ENCODE data around the gene PLCG2. TPM values are rescaled to one million over a fixed set of nuclear protein-coding genes. Genes with fewer than 3 reads are reported as not detected.

The PLCG2 gene
- polyA plus RNA-seq, 3 donors = 2.0 to 16.2 (median 8.4) TPM

Other genes with a start within 250 kb of the PLCG2 start
- 1 to 10 TPM in 1 of 3 donors, under 1 TPM in 2; 0.11 to 2.6 (median 0.30) TPM for gene SDR42E1, start 232.2 kb downstream of the PLCG2 start, polyA plus RNA-seq